Mesendoderm (in vitro differentiated cells): Measurements from ENCODE around the gene PAM.

Experiments used
- DNase-seq: peaks from one replicate; pipeline ENCODE4 v3.0.0; 2013
- H2AK5ac ChIP-seq: 2 replicates; pipeline ENCODE4 v1.6.1; 2013; ENCODE audit warnings: low read length, inconsistent platforms
- H2BK120ac ChIP-seq: 2 replicates; pipeline ENCODE4 v1.6.1; 2013; ENCODE audit warnings: low read depth, mild to moderate bottlenecking, low read length, moderate library complexity, mixed read lengths
- H2BK15ac ChIP-seq: replicated peaks from 2 replicates; pipeline ENCODE4 v1.6.1; 2013; ENCODE audit warnings: low read depth, mild to moderate bottlenecking, moderate library complexity
- H2BK5ac ChIP-seq: 2 replicates; pipeline ENCODE4 v1.6.1; 2013; ENCODE audit warnings: low read length, inconsistent platforms
- H3K18ac ChIP-seq: 2 replicates; pipeline ENCODE4 v1.6.1; 2013; ENCODE audit warnings: mild to moderate bottlenecking, low read length, mixed read lengths
- H3K23ac ChIP-seq: one replicate; pipeline ENCODE4 v1.6.1; 2013; ENCODE audit warnings: low read length
- H3K27ac ChIP-seq: 2 replicates; pipeline ENCODE4 v1.5.1; 2013; ENCODE audit warnings: low read depth, mild to moderate bottlenecking, inconsistent platforms, low read length, moderate library complexity
- H3K27me3 ChIP-seq: 2 replicates; pipeline ENCODE4 v1.6.1; 2013; ENCODE audit warnings: low read length, control low read depth, mild to moderate bottlenecking, inconsistent platforms; ENCODE audit not compliant: insufficient read depth, poor library complexity
- H3K36me3 ChIP-seq: 2 replicates; pipeline ENCODE4 v1.6.1; 2013; ENCODE audit warnings: low read length, inconsistent platforms; ENCODE audit not compliant: control insufficient read depth, insufficient read depth
- H3K4ac ChIP-seq: one replicate; pipeline ENCODE4 v1.6.1; 2013; ENCODE audit warnings: low read depth, mild to moderate bottlenecking, low read length, moderate library complexity
- H3K4me1 ChIP-seq: 2 replicates; pipeline ENCODE4 v1.6.1; 2013; ENCODE audit warnings: low read depth, low read length, inconsistent platforms; ENCODE audit not compliant: control insufficient read depth
- H3K4me2 ChIP-seq: 2 replicates; pipeline ENCODE4 v1.6.1; 2013; ENCODE audit warnings: low read length
- H3K4me3 ChIP-seq: 2 replicates; pipeline ENCODE4 v1.5.1; 2013; ENCODE audit warnings: mild to moderate bottlenecking, low read length
- H3K56ac ChIP-seq: one replicate; pipeline ENCODE4 v1.6.1; 2013; ENCODE audit warnings: low read length
- H3K79me1 ChIP-seq: 2 replicates; pipeline ENCODE4 v1.6.1; 2013; ENCODE audit warnings: low read length, inconsistent platforms
- H3K79me2 ChIP-seq: 2 replicates; pipeline ENCODE4 v1.6.1; 2013; ENCODE audit warnings: mild to moderate bottlenecking, low read length; ENCODE audit not compliant: control insufficient read depth, insufficient read depth
- H3K9ac ChIP-seq: 2 replicates; pipeline ENCODE4 v1.6.1; 2013; ENCODE audit warnings: low read length, inconsistent platforms
- H4K5ac ChIP-seq: one replicate; pipeline ENCODE4 v1.6.1; 2013; ENCODE audit warnings: low read length
- H4K8ac ChIP-seq: one replicate; pipeline ENCODE4 v1.6.1; 2013; ENCODE audit warnings: low read depth, mild to moderate bottlenecking, control low read depth, low read length, moderate library complexity
- WGBS: extraction: QIAGEN DNeasy Blood & Tissue Kit; methylation state at CpG from one replicate; pipeline ENCODE4 v1.1.7; 2013; ENCODE audit warnings: low lambda C conversion rate, missing lambda C conversion rate; ENCODE audit not compliant: insufficient coverage; ENCODE audit errors: extremely low coverage; 5-methylcytosine and 5-hydroxymethylcytosine counted together

PAM gene

DNA sequence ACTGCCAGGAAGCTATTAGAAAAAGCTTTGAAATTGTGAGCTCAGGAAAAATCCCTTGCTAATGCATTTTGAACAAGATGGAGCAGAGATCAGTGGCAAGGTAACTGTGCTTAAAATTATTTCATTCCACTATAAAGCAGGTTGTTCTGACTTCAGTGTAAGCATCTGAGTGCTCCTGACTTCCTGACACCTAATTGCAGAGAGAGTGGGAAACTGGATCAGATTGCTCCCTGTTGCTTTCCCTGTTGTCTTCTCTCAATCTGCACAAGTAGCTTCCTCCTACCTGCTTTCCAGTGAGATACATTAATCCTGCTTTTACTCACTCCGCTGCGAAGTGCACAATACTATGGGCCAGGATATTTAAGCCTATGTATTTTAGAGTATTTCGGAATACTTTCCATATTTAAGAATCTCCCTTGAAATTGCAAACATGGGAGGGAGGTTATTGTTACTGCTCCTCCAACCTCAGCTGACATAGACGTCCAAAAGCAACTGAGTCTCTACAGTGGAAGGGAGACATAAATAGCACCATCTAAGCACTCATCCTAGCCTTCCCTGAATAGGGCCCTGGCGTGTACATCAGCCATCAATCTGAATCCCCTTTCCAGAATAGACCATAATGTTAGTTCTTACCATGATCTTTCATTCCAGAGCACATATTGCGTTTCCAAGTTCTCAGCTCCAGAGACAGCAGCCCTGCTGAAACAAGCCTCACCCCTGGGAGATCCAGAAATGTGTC lies 178.8 kb downstream of the PAM start:
- DNase-seq: no peak
- Histone ChIP-seq H3K23ac (no peak overlapping the region), H2BK15ac (no peak overlapping the region), H2BK120ac (no peak overlapping the region), H3K79me2 (no peaks in the 10 kb centered on the region), H3K9ac (no peak overlapping the region), H3K18ac (no peak overlapping the region), H2BK5ac (no peak overlapping the region), H3K27ac (no peak overlapping the region), H4K5ac (no peak overlapping the region), H4K8ac (no peak overlapping the region), H3K36me3 (no peaks in the 10 kb centered on the region), H3K4me3 (no peak overlapping the region), H2AK5ac (no peak overlapping the region), H3K4me1 (no peaks in the 10 kb centered on the region), H3K79me1 (no peaks in the 10 kb centered on the region), H3K4ac (no peak overlapping the region), H3K4me2 (no peak overlapping the region), H3K27me3 (no peaks in the 10 kb centered on the region), H3K56ac (no peak overlapping the region)
- no CpG with 5 or more reads among the region's 6 CpGs for WGBS

DNA sequence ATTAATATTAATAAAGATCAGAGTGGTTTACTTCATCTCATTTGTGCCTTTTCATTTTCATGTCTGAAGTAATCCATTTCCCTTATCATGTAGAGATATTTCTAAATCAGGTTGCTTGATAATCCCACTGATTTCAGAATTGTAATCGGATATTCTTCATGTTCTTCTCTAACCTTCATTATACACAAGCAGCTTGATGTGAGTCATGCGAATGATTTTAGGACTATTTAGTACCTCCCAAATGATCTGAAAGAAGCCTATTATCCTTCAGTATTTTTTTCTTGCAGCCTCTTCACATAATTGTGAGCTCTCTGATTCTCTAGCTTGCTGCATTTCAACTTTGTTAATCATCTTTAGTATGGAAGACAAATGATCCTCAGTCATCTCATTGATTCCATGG lies 182.8 kb downstream of the PAM start:
- H2BK5ac ChIP-seq: no peak overlapping the region
- H4K5ac ChIP-seq: no peak overlapping the region
- no peak overlapping the region for H3K18ac ChIP-seq
- no peak overlapping the region for H4K8ac ChIP-seq
- H3K9ac ChIP-seq: no peak overlapping the region
- H3K79me2 ChIP-seq: no peaks in the 10 kb centered on the region
- H3K27me3 ChIP-seq: no peaks in the 10 kb centered on the region
- no peak overlapping the region for H3K56ac ChIP-seq
- no peak overlapping the region for H3K23ac ChIP-seq
- H3K27ac ChIP-seq: no peak overlapping the region
- no peak overlapping the region for H3K4me3 ChIP-seq
- no peak overlapping the region for H2BK120ac ChIP-seq
- no peaks in the 10 kb centered on the region for H3K36me3 ChIP-seq
- no peak for DNase-seq
- H3K4me1 ChIP-seq: no peaks in the 10 kb centered on the region
- H3K4me2 ChIP-seq: no peak overlapping the region
- no peak overlapping the region for H2BK15ac ChIP-seq
- no peaks in the 10 kb centered on the region for H3K79me1 ChIP-seq
- no CpG with 5 or more reads among the region's 2 CpGs for WGBS
- no peak overlapping the region for H3K4ac ChIP-seq
- no peak overlapping the region for H2AK5ac ChIP-seq

DNA sequence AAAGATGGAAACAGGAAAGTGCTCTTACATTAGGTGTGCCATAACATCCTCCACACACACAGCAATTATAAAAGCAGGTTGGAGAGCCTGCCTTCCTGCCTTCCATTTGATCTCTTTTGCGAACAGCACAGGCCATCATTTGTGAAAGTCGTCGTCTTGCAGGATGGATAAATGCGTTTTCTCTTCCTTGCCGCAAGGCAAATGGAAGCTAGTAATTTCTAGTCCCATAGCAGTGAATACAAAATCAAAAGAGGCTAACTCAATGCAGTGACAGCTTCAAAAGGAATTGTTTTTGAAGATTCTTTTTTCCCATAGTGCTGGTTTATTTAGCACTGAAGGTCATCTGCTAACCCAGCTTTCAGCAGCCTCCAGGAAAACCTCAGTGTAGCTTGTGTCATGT lies 186.0 kb downstream of the PAM start:
- no peak overlapping the region for H2AK5ac ChIP-seq
- no peak overlapping the region for H3K56ac ChIP-seq
- H3K4me1 ChIP-seq: no peaks in the 10 kb centered on the region
- DNase-seq: no peak
- H2BK5ac ChIP-seq: no peak overlapping the region
- H3K79me2 ChIP-seq: no peaks in the 10 kb centered on the region
- H4K5ac ChIP-seq: no peak overlapping the region
- no peaks in the 10 kb centered on the region for H3K27me3 ChIP-seq
- no peak overlapping the region for H4K8ac ChIP-seq
- no peak overlapping the region for H3K4me2 ChIP-seq
- H3K18ac ChIP-seq: no peak overlapping the region
- no peak overlapping the region for H3K4me3 ChIP-seq
- H3K79me1 ChIP-seq: no peaks in the 10 kb centered on the region
- H2BK15ac ChIP-seq: no peak overlapping the region
- no peak overlapping the region for H3K27ac ChIP-seq
- no peak overlapping the region for H2BK120ac ChIP-seq
- H3K9ac ChIP-seq: no peak overlapping the region
- no peak overlapping the region for H3K23ac ChIP-seq
- WGBS: no CpG with 5 or more reads among the region's 5 CpGs
- H3K36me3 ChIP-seq: no peaks in the 10 kb centered on the region
- H3K4ac ChIP-seq: no peak overlapping the region

DNA sequence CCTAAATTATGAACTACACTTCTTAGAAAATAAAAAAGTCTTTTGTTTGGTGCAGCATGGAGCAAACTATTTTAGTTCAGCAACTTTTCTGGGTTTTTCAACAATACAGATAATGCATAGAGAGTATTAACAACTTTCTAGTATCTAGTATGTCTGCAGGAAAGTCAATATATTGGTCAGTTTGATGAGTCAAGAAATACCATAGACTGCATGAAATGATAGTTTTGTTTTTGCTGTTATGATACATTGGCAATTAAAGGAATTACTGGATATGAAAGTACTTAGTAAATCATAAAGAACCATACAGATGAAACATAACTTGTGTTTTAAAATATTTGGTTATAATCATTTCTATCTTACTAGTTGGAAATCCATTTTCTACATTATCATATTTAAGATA lies 191.3 kb downstream of the PAM start:
- Histone ChIP-seq H3K23ac (no peak overlapping the region), H3K4ac (no peak overlapping the region), H3K4me3 (no peak overlapping the region), H3K79me1 (no peaks in the 10 kb centered on the region), H3K4me2 (no peak overlapping the region), H3K4me1 (no peaks in the 10 kb centered on the region), H3K27ac (no peak overlapping the region), H3K56ac (no peak overlapping the region), H2BK120ac (no peak overlapping the region), H2AK5ac (no peak overlapping the region), H2BK5ac (no peak overlapping the region), H4K8ac (no peak overlapping the region), H3K79me2 (no peaks in the 10 kb centered on the region), H3K36me3 (no peaks in the 10 kb centered on the region), H3K18ac (no peak overlapping the region), H2BK15ac (no peak overlapping the region), H3K9ac (no peak overlapping the region), H3K27me3 (no peaks in the 10 kb centered on the region), H4K5ac (no peak overlapping the region)
- DNase-seq: no peak

DNA sequence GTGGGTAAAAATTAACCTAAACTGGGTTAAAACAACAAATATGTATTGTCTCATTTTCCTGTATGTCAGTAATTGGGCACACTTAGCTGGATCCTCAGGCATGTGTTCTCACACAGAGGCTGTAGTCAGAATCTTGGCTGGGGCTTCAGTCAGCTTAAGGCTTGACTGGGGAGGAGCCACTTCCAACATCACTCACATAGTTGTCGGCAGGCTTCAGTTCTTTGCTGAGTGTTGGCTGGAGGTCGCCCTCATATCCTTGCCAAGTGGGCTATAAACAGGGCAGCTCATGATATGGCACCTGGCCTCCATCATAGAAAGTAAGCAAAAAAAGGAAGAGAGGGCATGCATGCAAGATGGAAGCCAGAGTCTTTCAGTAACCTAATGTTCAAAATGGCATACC lies 191.9 kb downstream of the PAM start:
- Histone ChIP-seq H2BK120ac (no peak overlapping the region), H3K4me3 (no peak overlapping the region), H3K27ac (no peak overlapping the region), H3K9ac (no peak overlapping the region), H3K23ac (no peak overlapping the region), H3K79me1 (no peaks in the 10 kb centered on the region), H4K8ac (no peak overlapping the region), H3K4me1 (no peaks in the 10 kb centered on the region), H2BK15ac (no peak overlapping the region), H4K5ac (no peak overlapping the region), H3K4me2 (no peak overlapping the region), H2BK5ac (no peak overlapping the region), H3K27me3 (no peaks in the 10 kb centered on the region), H3K56ac (no peak overlapping the region), H3K36me3 (no peaks in the 10 kb centered on the region), H2AK5ac (no peak overlapping the region), H3K79me2 (no peaks in the 10 kb centered on the region), H3K4ac (no peak overlapping the region), H3K18ac (no peak overlapping the region)
- WGBS: no CpG with 5 or more reads among the region's 2 CpGs
- DNase-seq: no peak

DNA sequence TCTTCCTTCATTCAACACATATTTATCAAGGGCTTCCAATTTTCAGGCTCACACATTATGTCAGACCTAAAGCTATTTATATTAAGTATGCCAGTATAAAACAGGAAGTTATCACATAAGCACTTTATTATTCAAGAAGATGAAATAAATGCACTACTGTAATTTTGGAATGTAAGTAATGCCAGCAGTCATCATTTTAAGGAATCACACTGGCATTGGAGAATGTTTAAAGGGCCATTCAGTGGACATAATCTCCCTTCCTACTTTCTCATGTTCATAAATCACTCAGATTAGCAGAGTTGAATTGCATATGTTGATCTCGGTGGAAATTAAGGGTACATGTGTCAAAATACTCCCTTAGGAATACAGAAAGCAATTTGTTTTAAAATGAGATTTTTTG lies 200.4 kb downstream of the PAM start:
- Histone ChIP-seq H3K79me1 (no peaks in the 10 kb centered on the region), H3K4ac (no peak overlapping the region), H3K18ac (no peak overlapping the region), H3K79me2 (no peaks in the 10 kb centered on the region), H4K8ac (no peak overlapping the region), H3K27me3 (no peaks in the 10 kb centered on the region), H3K27ac (no peak overlapping the region), H3K56ac (no peak overlapping the region), H3K23ac (no peak overlapping the region), H2BK120ac (no peak overlapping the region), H2AK5ac (no peak overlapping the region), H3K9ac (no peak overlapping the region), H2BK5ac (no peak overlapping the region), H3K4me3 (no peak overlapping the region), H3K36me3 (no peaks in the 10 kb centered on the region), H4K5ac (no peak overlapping the region), H2BK15ac (no peak overlapping the region), H3K4me2 (no peak overlapping the region), H3K4me1 (no peaks in the 10 kb centered on the region)
- WGBS: no CpG with 5 or more reads among the region's 1 CpG
- no peak for DNase-seq
